ENCODE data around the gene HHAT. TPM values are rescaled to one million over a fixed set of nuclear protein-coding genes. Genes with fewer than 3 reads are reported as not detected.

HHAT gene
- total RNA-seq, 4 donors from 2014 or later, result 0.31 to 0.33 (median 0.33) TPM; not detected in 1

- Histone ChIP-seq H3K9me3 (no peaks in the 10 kb centered on the region), H3K27me3 (no peaks in the 10 kb centered on the region), H3K4me3 (no peak overlapping the region), H3K27ac (no peak overlapping the region), H3K4me1 (no peaks in the 10 kb centered on the region), H3K36me3 (no peaks in the 10 kb centered on the region)
- in situ Hi-C loops (cut with MboI; ENCODE audit: low sequenced_read_pairs in 4 of 4) (no loop called here), intact Hi-C loops (cut with DNase I; ENCODE audit: low total_unique reads) (no loop called here)
- TF ChIP-seq CTCF (IDR thresholded peaks at IDR 0.05 in 4 of 5, conservative IDR thresholded peaks at IDR 0.05 in 1 of 5) (no peak), POLR2A (IDR thresholded peaks at IDR 0.05) (no peak)
- DNase-seq (no peak), ATAC-seq (no peak)
These were observed 377.5 kb downstream of the HHAT start for GRCh38 chr1:210706246-210706645.

- no peak for ATAC-seq
- DNase-seq, result no peak
- Histone ChIP-seq H3K27me3 (no peaks in the 10 kb centered on the region), H3K9me3 (no peaks in the 10 kb centered on the region), H3K36me3 (no peaks in the 10 kb centered on the region), H3K4me1 (no peaks in the 10 kb centered on the region), H3K27ac (no peak overlapping the region), H3K4me3 (no peak overlapping the region)
- TF ChIP-seq CTCF (IDR thresholded peaks at IDR 0.05 in 4 of 5, conservative IDR thresholded peaks at IDR 0.05 in 1 of 5) (no peak), POLR2A (IDR thresholded peaks at IDR 0.05) (no peak)
- in situ Hi-C loops (cut with MboI; ENCODE audit: low sequenced_read_pairs in 4 of 4) (no loop called here), intact Hi-C loops (cut with DNase I; ENCODE audit: low total_unique reads) (no loop called here)
These were observed 378.9 kb downstream of the HHAT start for GRCh38 chr1:210707300-210708240.

- Histone ChIP-seq H3K27me3 (no peaks in the 10 kb centered on the region), H3K27ac (no peak overlapping the region), H3K36me3 (no peaks in the 10 kb centered on the region), H3K9me3 (no peaks in the 10 kb centered on the region), H3K4me1 (no peaks in the 10 kb centered on the region), H3K4me3 (no peak overlapping the region)
- TF ChIP-seq POLR2A (IDR thresholded peaks at IDR 0.05) (no peak), CTCF (IDR thresholded peaks at IDR 0.05 in 4 of 5, conservative IDR thresholded peaks at IDR 0.05 in 1 of 5) (no peak)
- ATAC-seq, result no peak
- DNase-seq, result no peak
- in situ Hi-C loops (cut with MboI; ENCODE audit: low sequenced_read_pairs in 4 of 4) (no loop called here), intact Hi-C loops (cut with DNase I; ENCODE audit: low total_unique reads) (no loop called here)
These were observed 381.0 kb downstream of the HHAT start for GRCh38 chr1:210709701-210710100.

- Histone ChIP-seq H3K27ac (no peak overlapping the region), H3K27me3 (no peaks in the 10 kb centered on the region), H3K4me1 (no peaks in the 10 kb centered on the region), H3K4me3 (no peak overlapping the region), H3K36me3 (no peaks in the 10 kb centered on the region), H3K9me3 (no peaks in the 10 kb centered on the region)
- TF ChIP-seq CTCF (IDR thresholded peaks at IDR 0.05 in 4 of 5, conservative IDR thresholded peaks at IDR 0.05 in 1 of 5), result no peak
- TF ChIP-seq POLR2A (IDR thresholded peaks at IDR 0.05), result no peak
- DNase-seq, result no peak
- no peak for ATAC-seq
- intact Hi-C loops (cut with DNase I; ENCODE audit: low total_unique reads), result no loop called here
- in situ Hi-C loops (cut with MboI; ENCODE audit: low sequenced_read_pairs in 4 of 4), result no loop called here
These were observed 383.3 kb downstream of the HHAT start for GRCh38 chr1:210711825-210712612.

All from gastrocnemius medialis (tissue), 4 donors.